Mesendoderm (in vitro differentiated cells): Measurements from ENCODE around the gene PRIM2.
"Not testable (repeated sequence)": the region's sequence is repeated elsewhere in the genome, so short reads cannot be mapped to it uniquely, and the experiment has no call there.

Source experiments
- DNase-seq: peaks from one replicate; pipeline ENCODE4 v3.0.0; 2013
- H2AK5ac ChIP-seq: 2 replicates; pipeline ENCODE4 v1.6.1; 2013; ENCODE audit warnings: low read length, inconsistent platforms
- H2BK120ac ChIP-seq: 2 replicates; pipeline ENCODE4 v1.6.1; 2013; ENCODE audit warnings: low read depth, mild to moderate bottlenecking, low read length, moderate library complexity, mixed read lengths
- H2BK15ac ChIP-seq: replicated peaks from 2 replicates; pipeline ENCODE4 v1.6.1; 2013; ENCODE audit warnings: low read depth, mild to moderate bottlenecking, moderate library complexity
- H2BK5ac ChIP-seq: 2 replicates; pipeline ENCODE4 v1.6.1; 2013; ENCODE audit warnings: low read length, inconsistent platforms
- H3K18ac ChIP-seq: 2 replicates; pipeline ENCODE4 v1.6.1; 2013; ENCODE audit warnings: mild to moderate bottlenecking, low read length, mixed read lengths
- H3K23ac ChIP-seq: one replicate; pipeline ENCODE4 v1.6.1; 2013; ENCODE audit warnings: low read length
- H3K27ac ChIP-seq: 2 replicates; pipeline ENCODE4 v1.5.1; 2013; ENCODE audit warnings: low read depth, mild to moderate bottlenecking, inconsistent platforms, low read length, moderate library complexity
- H3K27me3 ChIP-seq: 2 replicates; pipeline ENCODE4 v1.6.1; 2013; ENCODE audit warnings: low read length, control low read depth, mild to moderate bottlenecking, inconsistent platforms; ENCODE audit not compliant: insufficient read depth, poor library complexity
- H3K36me3 ChIP-seq: 2 replicates; pipeline ENCODE4 v1.6.1; 2013; ENCODE audit warnings: low read length, inconsistent platforms; ENCODE audit not compliant: control insufficient read depth, insufficient read depth
- H3K4ac ChIP-seq: one replicate; pipeline ENCODE4 v1.6.1; 2013; ENCODE audit warnings: low read depth, mild to moderate bottlenecking, low read length, moderate library complexity
- H3K4me1 ChIP-seq: 2 replicates; pipeline ENCODE4 v1.6.1; 2013; ENCODE audit warnings: low read depth, low read length, inconsistent platforms; ENCODE audit not compliant: control insufficient read depth
- H3K4me2 ChIP-seq: 2 replicates; pipeline ENCODE4 v1.6.1; 2013; ENCODE audit warnings: low read length
- H3K4me3 ChIP-seq: 2 replicates; pipeline ENCODE4 v1.5.1; 2013; ENCODE audit warnings: mild to moderate bottlenecking, low read length
- H3K56ac ChIP-seq: one replicate; pipeline ENCODE4 v1.6.1; 2013; ENCODE audit warnings: low read length
- H3K79me1 ChIP-seq: 2 replicates; pipeline ENCODE4 v1.6.1; 2013; ENCODE audit warnings: low read length, inconsistent platforms
- H3K79me2 ChIP-seq: 2 replicates; pipeline ENCODE4 v1.6.1; 2013; ENCODE audit warnings: mild to moderate bottlenecking, low read length; ENCODE audit not compliant: control insufficient read depth, insufficient read depth
- H3K9ac ChIP-seq: 2 replicates; pipeline ENCODE4 v1.6.1; 2013; ENCODE audit warnings: low read length, inconsistent platforms
- H4K5ac ChIP-seq: one replicate; pipeline ENCODE4 v1.6.1; 2013; ENCODE audit warnings: low read length
- H4K8ac ChIP-seq: one replicate; pipeline ENCODE4 v1.6.1; 2013; ENCODE audit warnings: low read depth, mild to moderate bottlenecking, control low read depth, low read length, moderate library complexity
- WGBS: extraction: QIAGEN DNeasy Blood & Tissue Kit; methylation state at CpG from one replicate; pipeline ENCODE4 v1.1.7; 2013; ENCODE audit warnings: low lambda C conversion rate, missing lambda C conversion rate; ENCODE audit not compliant: insufficient coverage; ENCODE audit errors: extremely low coverage; 5-methylcytosine and 5-hydroxymethylcytosine counted together

The PRIM2 gene

GRCh38 chr6:57374764-57375163 is 57.3 kb downstream of the PRIM2 start:
- H4K5ac ChIP-seq, H4K8ac ChIP-seq, H3K4me1 ChIP-seq, H3K4me3 ChIP-seq, H3K4ac ChIP-seq, H3K56ac ChIP-seq, H3K4me2 ChIP-seq, H3K9ac ChIP-seq, H3K79me1 ChIP-seq, H3K27me3 ChIP-seq, H3K36me3 ChIP-seq, H3K27ac ChIP-seq, H2BK15ac ChIP-seq, H3K23ac ChIP-seq, H2BK120ac ChIP-seq, H2AK5ac ChIP-seq, H3K79me2 ChIP-seq, H2BK5ac ChIP-seq, H3K18ac ChIP-seq: not testable (repeated sequence)
- peak; percentile 46 for DNase-seq
- no CpG with 5 or more reads among the region's 4 CpGs for WGBS

- WGBS, result no CpG with 5 or more reads among the region's 3 CpGs
- not testable (repeated sequence) for DNase-seq, H3K4me1 ChIP-seq, H3K4me2 ChIP-seq, H2AK5ac ChIP-seq, H3K18ac ChIP-seq, H3K56ac ChIP-seq, H3K4ac ChIP-seq, H2BK5ac ChIP-seq, H3K9ac ChIP-seq, H2BK120ac ChIP-seq, H3K27me3 ChIP-seq, H2BK15ac ChIP-seq, H3K23ac ChIP-seq, H3K4me3 ChIP-seq, H3K79me2 ChIP-seq, H3K79me1 ChIP-seq, H4K8ac ChIP-seq, H3K27ac ChIP-seq, H3K36me3 ChIP-seq, H4K5ac ChIP-seq
These were observed 58.7 kb downstream of the PRIM2 start for GRCh38 chr6:57376083-57376482.

GRCh38 chr6:57389038-57389592 is 71.7 kb downstream of the PRIM2 start:
- WGBS, result no CpG with 5 or more reads among the region's 2 CpGs
- H3K4me3 ChIP-seq, H2BK120ac ChIP-seq: not testable (repeated sequence)

GRCh38 chr6:57390818-57391217 is 73.4 kb downstream of the PRIM2 start:
- not testable (repeated sequence) for H2BK15ac ChIP-seq, H3K27ac ChIP-seq, H3K18ac ChIP-seq, H3K27me3 ChIP-seq, H2AK5ac ChIP-seq, H4K8ac ChIP-seq, H3K36me3 ChIP-seq, H3K56ac ChIP-seq, H3K23ac ChIP-seq, H3K4me3 ChIP-seq, H3K4me2 ChIP-seq, H3K4ac ChIP-seq, H4K5ac ChIP-seq, H3K9ac ChIP-seq, H3K79me1 ChIP-seq, H2BK120ac ChIP-seq, H3K4me1 ChIP-seq, H3K79me2 ChIP-seq, DNase-seq, H2BK5ac ChIP-seq
- no CpG with 5 or more reads among the region's 2 CpGs for WGBS

More at GRCh38 chr6:57389038-57389592, 71.7 kb downstream of the PRIM2 start:
- not testable (repeated sequence) for H4K8ac ChIP-seq, H3K27ac ChIP-seq, H2BK5ac ChIP-seq, H3K4ac ChIP-seq, H3K4me2 ChIP-seq, H2BK15ac ChIP-seq, H3K9ac ChIP-seq, H3K27me3 ChIP-seq, H3K79me2 ChIP-seq, H4K5ac ChIP-seq, H3K79me1 ChIP-seq, H3K18ac ChIP-seq, H3K23ac ChIP-seq, H3K56ac ChIP-seq, DNase-seq, H3K36me3 ChIP-seq, H3K4me1 ChIP-seq, H2AK5ac ChIP-seq

GRCh38 chr6:57392047-57392446 is 74.6 kb downstream of the PRIM2 start:
- no CpG with 5 or more reads among the region's 3 CpGs for WGBS

GRCh38 chr6:57419341-57419740 is 101.9 kb downstream of the PRIM2 start:
- not testable (repeated sequence) for H3K36me3 ChIP-seq, H4K8ac ChIP-seq, H2BK15ac ChIP-seq, H3K56ac ChIP-seq, H2BK5ac ChIP-seq, H3K9ac ChIP-seq, H3K4me3 ChIP-seq, H3K27ac ChIP-seq, DNase-seq, H3K79me2 ChIP-seq, H3K4me1 ChIP-seq, H3K23ac ChIP-seq, H3K4ac ChIP-seq, H2BK120ac ChIP-seq, H2AK5ac ChIP-seq, H3K18ac ChIP-seq, H3K4me2 ChIP-seq, H4K5ac ChIP-seq, H3K27me3 ChIP-seq, H3K79me1 ChIP-seq

More at GRCh38 chr6:57392047-57392446, 74.6 kb downstream of the PRIM2 start:
- H3K27ac ChIP-seq, H3K18ac ChIP-seq, H3K79me2 ChIP-seq, H2BK120ac ChIP-seq, H3K36me3 ChIP-seq, H4K8ac ChIP-seq, H3K4me2 ChIP-seq, H4K5ac ChIP-seq, H3K27me3 ChIP-seq, H3K9ac ChIP-seq, H3K4me3 ChIP-seq, DNase-seq, H3K4ac ChIP-seq, H2AK5ac ChIP-seq, H3K79me1 ChIP-seq, H3K4me1 ChIP-seq, H3K23ac ChIP-seq, H2BK5ac ChIP-seq, H2BK15ac ChIP-seq, H3K56ac ChIP-seq: not testable (repeated sequence)
